ENCODE measurements around the gene RINL. TPM values are rescaled to one million over a fixed set of nuclear protein-coding genes. Genes with fewer than 3 reads are reported as not detected.
A peak's percentile ranks its signal among the peaks of the same experiment; 100 is the strongest.

Gene RINL
- total RNA-seq, 4 donors from 2014 or later: 5.5 to 14.0 (median 11.6) TPM

DNA sequence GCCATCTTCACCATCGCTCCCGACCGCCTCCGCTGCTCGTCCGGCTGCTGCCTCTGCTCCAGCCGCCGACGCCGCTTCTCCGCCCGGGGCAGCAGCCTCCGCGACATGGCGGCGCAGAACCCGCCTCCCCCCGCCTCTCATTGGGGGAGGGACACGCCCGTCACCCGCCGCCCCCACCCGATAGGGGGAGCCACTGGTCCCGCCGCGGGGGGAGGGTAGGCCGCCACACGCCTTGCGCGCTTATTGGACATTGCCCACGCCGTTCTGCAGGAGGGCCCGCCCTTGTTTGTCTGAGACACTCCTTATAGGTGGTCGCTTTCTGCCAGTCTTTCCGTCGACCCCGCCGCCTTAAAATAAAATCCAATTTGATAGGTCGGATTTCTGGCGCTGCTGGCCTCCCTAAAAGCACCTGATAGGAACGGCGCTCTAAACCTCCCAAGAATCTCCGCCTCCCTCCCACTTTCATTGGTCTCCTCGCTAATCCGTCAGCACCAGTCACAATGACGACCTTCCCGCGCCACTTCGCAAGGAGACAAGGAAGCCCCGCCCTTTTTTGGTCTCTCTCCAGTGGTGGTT is 28.1 kb downstream of the RINL start, which contains the start of gene HNRNPL:
HNRNPL (minus strand) TSS at position 127 of the 576 bp plus-strand sequence; CDS start at position 107, 20 bp downstream.
- WGBS, 2 donors: 0% methylated on average over 32 to 40 of the region's 50 CpGs
- DNase-seq (ENCODE audit: low spot score in 2 of 2): peak; percentile 100
- H3K4me3 ChIP-seq (ENCODE audit: low read depth, poor library complexity, severe bottlenecking): peak within 1 kb of the TSS; percentile 89
- intact Hi-C loops (cut with DNase I; ENCODE audit: low total_unique reads): no loop called here
- TF ChIP-seq, protein P1, sequence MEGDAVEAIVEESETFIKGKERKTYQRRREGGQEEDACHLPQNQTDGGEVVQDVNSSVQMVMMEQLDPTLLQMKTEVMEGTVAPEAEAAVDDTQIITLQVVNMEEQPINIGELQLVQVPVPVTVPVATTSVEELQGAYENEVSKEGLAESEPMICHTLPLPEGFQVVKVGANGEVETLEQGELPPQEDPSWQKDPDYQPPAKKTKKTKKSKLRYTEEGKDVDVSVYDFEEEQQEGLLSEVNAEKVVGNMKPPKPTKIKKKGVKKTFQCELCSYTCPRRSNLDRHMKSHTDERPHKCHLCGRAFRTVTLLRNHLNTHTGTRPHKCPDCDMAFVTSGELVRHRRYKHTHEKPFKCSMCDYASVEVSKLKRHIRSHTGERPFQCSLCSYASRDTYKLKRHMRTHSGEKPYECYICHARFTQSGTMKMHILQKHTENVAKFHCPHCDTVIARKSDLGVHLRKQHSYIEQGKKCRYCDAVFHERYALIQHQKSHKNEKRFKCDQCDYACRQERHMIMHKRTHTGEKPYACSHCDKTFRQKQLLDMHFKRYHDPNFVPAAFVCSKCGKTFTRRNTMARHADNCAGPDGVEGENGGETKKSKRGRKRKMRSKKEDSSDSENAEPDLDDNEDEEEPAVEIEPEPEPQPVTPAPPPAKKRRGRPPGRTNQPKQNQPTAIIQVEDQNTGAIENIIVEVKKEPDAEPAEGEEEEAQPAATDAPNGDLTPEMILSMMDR (IDR thresholded peaks at IDR 0.05): peak in 1 of 3 donors; percentile 77
- peak in 1 of 2 donors; percentile 98 for TF ChIP-seq POLR2A (IDR thresholded peaks at IDR 0.05)

DNA sequence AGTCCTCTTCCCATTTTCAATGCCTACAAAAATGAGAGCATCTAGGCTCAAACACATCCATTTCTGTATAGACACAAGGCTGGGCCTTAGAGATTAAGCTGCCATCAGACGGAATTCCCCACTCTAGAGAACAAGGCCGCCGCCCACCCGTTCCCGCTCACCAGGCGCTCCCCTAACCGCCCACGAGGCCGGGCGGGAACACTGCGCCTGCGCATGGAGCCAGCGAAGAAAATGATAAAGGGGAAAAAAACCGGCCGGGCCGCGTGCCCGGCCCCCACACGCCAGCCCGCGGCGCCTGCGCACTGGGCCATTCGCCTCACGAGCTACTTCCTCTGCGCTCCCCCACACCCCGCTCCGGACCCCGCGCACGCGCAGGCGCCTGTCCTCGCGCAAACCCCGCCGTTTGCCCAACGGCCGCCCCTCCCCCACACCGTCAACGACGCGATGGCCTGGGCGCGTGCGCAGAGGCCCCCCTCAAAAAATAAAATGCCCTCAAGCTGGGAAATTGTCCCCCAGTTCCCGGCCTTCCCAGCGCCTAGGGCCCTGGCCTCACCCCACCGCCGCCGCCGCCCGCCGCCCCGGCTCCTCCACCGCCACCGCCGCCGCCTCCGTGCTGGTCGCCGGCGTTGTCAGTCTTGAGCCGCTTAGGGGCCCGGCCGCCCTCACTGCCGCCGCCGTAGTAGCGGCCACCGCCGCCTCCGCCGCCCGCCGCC is 28.8 kb downstream of the RINL start:
- WGBS, 2 donors: 0 to 1% methylated on average over 39 to 71 of the region's 76 CpGs
- intact Hi-C loops (cut with DNase I; ENCODE audit: low total_unique reads): no loop called here
- DNase-seq (ENCODE audit: low spot score in 2 of 2): peak; percentile 93 to 99
- TF ChIP-seq, protein P1 (IDR thresholded peaks at IDR 0.05): no peak
- no peak for TF ChIP-seq POLR2A (IDR thresholded peaks at IDR 0.05)
- peak overlapping the region; percentile 89 for H3K4me3 ChIP-seq (ENCODE audit: low read depth, poor library complexity, severe bottlenecking)

DNA sequence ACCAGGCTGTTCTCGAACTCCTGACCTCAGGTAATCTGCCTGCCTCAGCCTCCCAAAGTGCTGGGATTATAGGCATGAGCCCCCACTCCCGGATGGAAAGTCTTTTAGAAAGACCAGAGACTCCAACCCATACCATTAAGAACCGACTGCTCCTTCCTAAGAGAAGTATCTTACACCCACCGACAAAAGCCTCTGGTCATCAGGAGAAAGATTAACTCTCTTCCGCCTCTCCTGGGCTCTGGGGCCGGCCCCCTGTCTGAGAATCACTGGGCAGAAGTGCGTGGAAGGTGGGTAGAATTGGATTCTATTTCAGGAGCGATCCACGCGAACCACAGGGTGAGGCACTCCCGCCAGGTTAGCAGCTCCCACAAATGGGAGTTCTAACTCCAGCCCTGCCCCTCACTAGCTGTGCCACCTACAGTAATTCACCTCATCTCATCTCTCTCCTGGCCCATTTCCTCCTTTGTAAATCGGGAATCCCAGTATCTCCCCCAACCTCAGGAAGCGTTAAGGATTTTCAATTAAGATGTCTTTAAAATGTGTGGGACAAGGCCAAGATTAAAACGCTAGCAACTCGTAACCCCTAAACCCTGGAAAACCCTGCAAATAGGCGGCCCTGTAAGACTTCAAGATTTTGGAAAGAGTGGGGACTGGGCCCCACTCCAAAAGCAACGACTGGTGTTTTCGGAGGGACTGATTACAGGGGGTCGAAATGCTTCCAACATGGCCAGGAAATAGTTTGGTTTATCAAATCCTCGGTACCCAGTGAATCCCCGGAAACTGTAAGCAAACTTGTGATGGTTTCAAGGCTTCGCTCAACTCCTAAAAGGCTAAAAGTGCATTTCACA is 29.6 kb downstream of the RINL start:
- 17 to 18% methylated on average over 22 of the region's 22 CpGs for WGBS, 2 donors
- TF ChIP-seq, protein P1 (IDR thresholded peaks at IDR 0.05): no peak
- DNase-seq (ENCODE audit: low spot score in 2 of 2): no peak
- H3K4me3 ChIP-seq (ENCODE audit: low read depth, poor library complexity, severe bottlenecking): peak overlapping the region; percentile 89
- intact Hi-C loops (cut with DNase I; ENCODE audit: low total_unique reads): no loop called here

DNA sequence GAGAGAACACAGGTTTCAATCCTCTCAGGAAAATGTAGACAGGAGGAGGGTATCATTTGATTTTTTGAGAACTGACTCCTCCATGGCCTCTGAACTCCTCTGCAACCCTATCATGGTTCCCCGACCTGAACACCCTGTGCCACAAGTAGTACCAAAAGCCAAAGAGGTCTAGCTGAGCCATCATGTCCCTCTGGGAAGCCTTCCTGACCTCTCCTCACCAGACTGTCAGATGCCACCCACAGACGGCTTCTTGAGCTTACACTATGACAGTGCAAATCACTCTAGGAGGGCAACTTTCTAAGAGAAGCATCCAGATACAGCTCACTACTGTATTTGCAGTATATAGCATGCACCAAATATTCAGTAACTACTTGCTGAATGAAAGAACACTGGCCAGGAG is 32.0 kb downstream of the RINL start:
- DNase-seq (ENCODE audit: low spot score in 2 of 2): no peak
- TF ChIP-seq, protein P1 (IDR thresholded peaks at IDR 0.05): no peak
- TF ChIP-seq POLR2A (IDR thresholded peaks at IDR 0.05): no peak
- H3K4me3 ChIP-seq (ENCODE audit: low read depth, poor library complexity, severe bottlenecking): no peak overlapping the region
- intact Hi-C loops (cut with DNase I; ENCODE audit: low total_unique reads): no loop called here
- 69 to 85% methylated on average over 2 of the region's 2 CpGs for WGBS, 2 donors

DNA sequence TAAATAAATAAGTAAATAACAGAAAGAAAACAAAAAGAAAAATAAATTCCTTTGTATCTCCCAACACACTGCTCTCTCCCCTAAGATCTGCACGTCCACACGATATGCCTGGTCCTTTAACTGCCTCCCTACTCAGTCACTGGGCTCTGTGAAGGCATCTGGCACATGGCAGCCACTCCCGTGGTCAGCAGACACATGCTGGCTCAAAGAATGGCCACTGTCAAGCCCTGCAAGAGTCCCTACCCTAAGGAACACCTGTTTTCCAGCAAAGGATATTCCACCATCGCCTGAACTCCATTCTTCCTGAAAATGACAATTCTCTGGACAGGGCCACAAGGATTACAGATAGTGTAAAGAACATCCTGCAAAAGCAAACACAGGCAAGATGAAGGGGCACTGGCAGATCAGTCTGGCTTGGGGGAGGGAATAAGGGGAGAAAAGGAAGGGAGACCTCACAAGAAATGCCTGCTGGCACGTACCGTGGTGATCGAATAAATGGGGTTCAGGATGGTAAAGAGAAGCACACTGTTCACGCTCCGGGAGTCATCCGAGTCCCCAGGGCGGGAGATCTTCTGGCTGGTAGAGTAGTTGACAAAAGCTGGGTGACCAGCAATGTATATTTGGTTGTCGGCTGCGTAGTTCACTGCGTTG is 32.6 kb downstream of the RINL start:
- intact Hi-C loops (cut with DNase I; ENCODE audit: low total_unique reads): no loop called here
- WGBS, 2 donors: 87 to 92% methylated on average over 14 of the region's 14 CpGs

More for the DNA sequence above, 32.6 kb downstream of the RINL start:
- H3K4me3 ChIP-seq (ENCODE audit: low read depth, poor library complexity, severe bottlenecking): no peak overlapping the region
- no peak for TF ChIP-seq POLR2A (IDR thresholded peaks at IDR 0.05)
- TF ChIP-seq, protein P1 (IDR thresholded peaks at IDR 0.05): no peak
- no peak for DNase-seq (ENCODE audit: low spot score in 2 of 2)

Data from lower leg skin (tissue), 4 donors.